Measurements from ENCODE around the gene TNRC6C.

DNA sequence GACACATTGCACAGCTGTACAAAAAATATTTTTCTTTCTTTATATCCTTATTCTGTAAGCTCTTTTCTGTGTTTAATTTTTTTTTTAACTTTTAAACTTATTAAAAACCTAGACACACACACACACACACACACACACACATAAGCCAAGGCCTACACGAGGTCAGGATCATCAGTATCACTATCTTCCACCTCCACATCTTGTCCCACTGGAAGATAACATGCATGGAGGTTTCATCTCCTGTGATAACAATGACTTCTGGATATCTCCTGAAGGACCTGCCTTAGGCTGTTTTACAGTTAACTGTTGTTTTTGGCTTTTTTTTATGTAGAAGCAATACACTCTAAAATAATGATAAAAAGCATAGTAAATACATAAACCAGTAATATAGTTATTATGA, 71.2 kb downstream of the TNRC6C start:
- TF ChIP-seq CTCF (IDR thresholded peaks at IDR 0.05; ENCODE audit: poor library complexity) (no peak), EZH2 (IDR thresholded peaks at IDR 0.05; ENCODE audit: borderline replicate concordance) (no peak), EZH2phosphoT487 (IDR thresholded peaks at IDR 0.05; ENCODE audit: low read depth, severe bottlenecking, unreplicated experiment) (no peak)

All from hepatocyte (in vitro differentiated cells).